ENCODE measurements around the gene GOLGB1.
"Not testable (repeated sequence)": the region's sequence is repeated elsewhere in the genome, so short reads cannot be mapped to it uniquely, and the experiment has no call there.

The GOLGB1 gene

GRCh38 chr3:121739902-121740301 lies 9.6 kb downstream of the GOLGB1 start:
- no peak for DNase-seq

DNA sequence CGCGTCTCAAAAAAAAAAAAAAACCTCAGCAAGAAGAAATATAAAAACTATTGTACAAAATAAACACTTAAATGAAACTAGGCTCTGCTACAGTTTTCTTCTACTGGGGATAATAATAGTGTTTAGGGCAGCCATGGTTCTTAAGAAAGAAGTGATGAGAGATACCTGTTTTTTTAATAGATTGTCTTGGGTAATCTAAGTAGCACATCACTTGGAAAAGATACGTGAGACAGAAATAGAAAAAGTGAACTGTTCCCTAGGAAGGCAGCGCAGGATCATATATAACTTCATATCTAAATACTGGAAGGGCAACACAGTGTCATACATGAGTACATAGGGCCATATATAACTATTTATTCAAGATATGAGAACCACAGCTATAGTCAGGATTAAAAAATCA lies 11.9 kb downstream of the GOLGB1 start:
- no peak for DNase-seq

GRCh38 chr3:121736112-121736511 lies 13.4 kb downstream of the GOLGB1 start:
- no peak for DNase-seq

DNA sequence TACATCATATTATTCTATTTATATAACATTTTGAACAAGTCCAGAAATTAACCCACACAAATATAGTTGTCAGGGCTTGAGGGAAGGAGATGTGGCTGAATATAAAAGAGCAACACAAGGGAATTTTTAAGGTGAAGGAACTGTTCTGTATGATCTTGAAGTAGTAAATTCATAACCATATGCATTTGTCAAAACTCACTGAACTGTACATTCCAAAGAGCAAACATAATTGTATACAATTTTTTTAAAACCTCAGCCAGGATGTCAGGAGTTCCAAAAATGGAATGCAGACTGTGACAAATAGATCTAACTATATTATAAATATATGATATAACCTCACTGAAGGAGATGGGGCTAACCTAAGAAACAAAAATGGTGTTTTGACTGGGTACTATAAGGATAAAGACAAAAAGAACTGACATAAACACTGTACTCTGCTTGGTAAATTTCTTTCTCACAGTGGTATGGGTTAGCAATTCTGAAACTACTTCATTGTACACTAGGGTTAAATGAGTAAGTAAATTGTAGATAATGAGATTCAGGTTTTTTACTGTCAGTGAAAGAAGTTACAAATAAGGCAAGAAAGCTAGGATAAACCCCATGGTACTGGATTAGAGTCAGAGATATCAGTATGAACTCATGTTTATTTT lies 14.4 kb downstream of the GOLGB1 start:
- no peak for DNase-seq

GRCh38 chr3:121730940-121731687 lies 18.4 kb downstream of the GOLGB1 start:
- DNase-seq: no peak

- DNase-seq: no peak
These were observed 25.4 kb downstream of the GOLGB1 start for GRCh38 chr3:121724130-121724529.

- DNase-seq: no peak
These were observed 26.1 kb downstream of the GOLGB1 start for GRCh38 chr3:121723485-121723884.

DNA sequence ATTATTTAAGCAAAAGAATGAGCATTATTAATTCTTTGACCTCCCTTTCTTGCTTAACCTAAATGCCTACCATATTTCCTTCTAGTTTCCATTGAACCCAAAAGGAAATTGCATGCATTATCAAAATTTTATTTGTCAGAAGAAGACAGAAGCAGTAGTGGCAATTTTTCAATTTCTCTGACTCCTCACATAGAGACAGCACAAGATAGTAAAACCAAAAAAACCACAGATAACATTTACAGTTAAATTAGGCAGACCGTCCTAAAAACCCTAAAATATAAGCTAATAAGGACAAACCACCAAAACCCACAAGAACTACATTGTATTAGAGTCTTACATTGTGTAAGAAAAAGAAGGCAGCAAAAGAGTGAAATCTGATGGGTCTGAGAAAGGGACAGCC lies 27.1 kb downstream of the GOLGB1 start:
- no peak for DNase-seq

DNA sequence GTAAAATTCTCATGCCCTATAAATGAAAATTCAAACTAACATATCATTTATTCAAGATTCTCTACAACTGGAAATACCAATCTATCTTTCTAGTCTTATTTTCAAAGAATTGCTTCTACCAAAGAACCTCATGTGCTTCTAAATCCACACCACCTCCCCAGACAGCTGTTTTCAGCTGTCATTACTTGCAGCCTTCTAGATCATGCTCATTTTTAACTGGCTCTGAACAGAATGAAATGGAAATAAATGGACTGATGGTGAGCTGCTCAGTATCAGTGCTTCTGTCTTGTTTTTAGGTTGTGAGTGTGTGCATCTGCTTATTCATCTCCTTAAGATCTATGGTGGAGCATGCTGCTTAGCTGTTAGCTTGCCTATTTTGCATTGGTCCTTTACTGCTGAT lies 29.4 kb downstream of the GOLGB1 start:
- DNase-seq: no peak

- no peak for DNase-seq
These were observed 30.1 kb downstream of the GOLGB1 start for GRCh38 chr3:121719423-121719822.

DNA sequence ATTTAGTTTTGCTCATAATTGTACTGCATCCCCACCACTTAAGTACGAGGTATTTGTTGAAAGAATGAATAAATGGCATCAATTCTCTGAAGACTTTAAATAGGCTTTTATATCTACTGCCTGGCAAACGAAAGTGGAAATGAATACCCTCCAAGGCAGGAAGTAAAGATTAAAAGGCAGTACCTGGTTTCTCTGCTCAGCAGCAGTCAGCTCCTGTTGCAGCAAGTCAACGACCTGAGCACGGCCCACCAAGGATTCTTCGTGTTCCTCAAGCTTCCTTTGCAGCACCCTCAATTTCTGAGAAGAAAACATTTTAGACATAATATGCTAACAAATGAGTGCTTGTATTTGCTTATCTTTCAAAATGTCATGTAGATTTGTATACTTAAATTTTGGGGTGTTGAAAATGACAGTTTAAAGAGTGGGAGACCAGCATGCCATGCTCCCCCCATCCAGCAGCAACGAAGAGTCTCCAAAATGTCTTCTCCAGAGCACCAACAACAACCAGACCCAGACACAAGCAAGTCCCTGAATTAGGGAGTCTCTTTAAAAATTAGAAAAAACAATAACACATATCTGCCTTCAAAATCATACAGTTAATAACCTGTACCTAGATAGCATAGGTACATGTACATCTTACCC lies 31.2 kb downstream of the GOLGB1 start:
- DNase-seq: no peak

DNA sequence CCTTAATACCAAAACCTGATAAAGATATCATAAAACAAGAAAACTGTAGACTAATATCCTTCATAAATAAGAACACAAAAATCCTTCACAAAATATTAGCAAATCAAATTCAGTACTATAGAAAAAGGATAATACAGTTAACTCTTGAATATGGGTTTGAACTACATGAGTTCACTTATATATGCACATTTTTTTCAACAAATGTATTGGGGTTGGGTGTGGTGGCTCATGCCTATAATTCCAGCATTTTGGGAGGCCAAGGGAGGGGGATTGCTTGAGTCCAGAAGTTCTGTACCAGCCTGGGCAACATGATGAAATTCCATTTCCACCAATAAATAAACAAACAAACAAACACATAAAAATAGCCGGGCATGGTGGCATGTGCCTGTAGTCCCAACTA lies 39.2 kb downstream of the GOLGB1 start:
- no peak for DNase-seq

GRCh38 chr3:121707531-121708273 lies 41.8 kb downstream of the GOLGB1 start:
- no peak for DNase-seq

- DNase-seq: no peak
These were observed 44.0 kb downstream of the GOLGB1 start for GRCh38 chr3:121705541-121705940.

- DNase-seq: no peak
These were observed 45.6 kb downstream of the GOLGB1 start for GRCh38 chr3:121703973-121704372.

GRCh38 chr3:121698901-121699300 lies 50.6 kb downstream of the GOLGB1 start:
- DNase-seq: no peak

GRCh38 chr3:121698476-121698875 lies 51.1 kb downstream of the GOLGB1 start:
- no peak for DNase-seq

- no peak for DNase-seq
These were observed 53.4 kb downstream of the GOLGB1 start for GRCh38 chr3:121696186-121696585.

DNA sequence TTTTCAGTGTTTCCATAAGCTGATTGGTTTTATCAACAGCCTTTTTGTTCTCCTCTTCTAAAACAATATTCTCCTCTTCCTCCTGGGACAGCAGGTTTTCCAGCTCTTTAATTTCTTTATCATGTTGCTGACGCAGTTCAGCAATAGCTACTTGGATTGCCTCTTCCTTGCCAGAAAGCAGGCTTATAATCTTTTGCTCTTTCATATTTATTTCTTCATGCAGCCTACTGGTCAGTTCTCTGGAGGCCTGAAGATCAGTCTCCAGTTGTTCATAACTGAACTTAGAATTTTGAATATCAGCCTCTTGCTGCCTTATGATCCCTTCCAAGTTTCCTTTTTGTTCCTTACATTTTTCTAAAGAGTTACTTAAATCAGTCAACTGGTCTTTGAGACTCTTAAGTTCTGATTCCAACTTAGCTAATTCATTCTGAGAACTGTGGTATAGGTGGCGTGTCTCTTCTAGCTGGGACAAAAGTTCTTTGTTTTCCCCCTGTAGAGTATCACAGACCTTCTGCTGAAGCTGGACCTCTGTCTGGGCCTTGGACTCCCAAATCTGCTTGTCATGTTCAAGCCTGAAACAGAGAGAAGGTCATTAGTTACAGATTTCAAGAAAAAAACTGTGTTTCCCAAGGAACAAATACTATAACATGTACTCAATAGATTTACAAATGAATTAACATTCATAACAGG lies 57.4 kb downstream of the GOLGB1 start:
- no peak for DNase-seq

DNA sequence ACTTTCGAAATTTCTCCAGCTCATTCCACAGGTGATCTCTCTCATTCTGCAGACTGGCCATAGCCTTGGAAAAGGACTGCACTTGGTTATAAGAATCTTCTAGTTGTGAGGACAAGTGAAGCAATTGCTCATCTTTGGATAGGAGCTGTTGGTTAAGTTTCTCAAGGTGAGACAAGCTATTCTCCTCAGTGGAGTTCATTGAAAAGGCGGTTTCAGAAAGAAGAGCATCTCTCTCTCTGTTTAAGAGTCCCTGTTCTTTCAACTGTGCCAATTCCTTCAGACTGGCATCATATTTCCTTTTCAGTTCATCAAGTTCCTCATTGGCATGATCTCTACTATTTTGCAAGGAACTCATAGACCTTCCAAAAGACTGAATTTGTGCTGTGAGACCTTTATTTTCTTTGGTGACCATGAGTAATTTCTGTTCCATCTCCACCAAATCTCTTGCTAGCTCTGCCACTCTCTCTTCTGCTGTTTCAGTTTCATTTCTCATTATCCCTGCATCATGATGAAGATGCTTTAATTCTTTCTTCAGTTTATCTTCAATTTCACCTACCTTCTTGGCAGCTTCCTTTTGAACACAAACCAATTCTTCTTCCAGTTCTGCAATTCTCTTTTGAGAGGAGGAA lies 58.6 kb downstream of the GOLGB1 start:
- DNase-seq: no peak

DNA sequence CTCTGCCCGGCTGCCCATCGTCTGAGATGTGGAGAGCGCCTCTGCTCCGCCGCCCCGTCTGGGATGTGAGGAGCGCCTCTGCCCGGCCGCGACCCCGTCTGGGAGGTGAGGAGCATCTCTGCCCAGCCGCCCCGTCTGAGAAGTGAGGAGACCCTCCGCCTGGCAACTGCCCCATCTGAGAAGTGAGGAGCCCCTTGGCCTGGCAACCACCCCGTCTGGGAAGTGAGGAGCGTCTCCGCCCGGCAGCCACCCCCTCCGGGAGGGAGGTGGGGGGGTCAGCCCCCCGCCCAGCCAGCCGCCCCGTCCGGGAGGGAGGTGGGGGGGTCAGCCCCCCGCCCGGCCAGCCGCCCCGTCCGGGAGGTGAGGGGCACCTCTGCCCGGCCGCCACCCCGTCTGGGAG lies 60.8 kb downstream of the GOLGB1 start:
- DNase-seq: not testable (repeated sequence)

DNA sequence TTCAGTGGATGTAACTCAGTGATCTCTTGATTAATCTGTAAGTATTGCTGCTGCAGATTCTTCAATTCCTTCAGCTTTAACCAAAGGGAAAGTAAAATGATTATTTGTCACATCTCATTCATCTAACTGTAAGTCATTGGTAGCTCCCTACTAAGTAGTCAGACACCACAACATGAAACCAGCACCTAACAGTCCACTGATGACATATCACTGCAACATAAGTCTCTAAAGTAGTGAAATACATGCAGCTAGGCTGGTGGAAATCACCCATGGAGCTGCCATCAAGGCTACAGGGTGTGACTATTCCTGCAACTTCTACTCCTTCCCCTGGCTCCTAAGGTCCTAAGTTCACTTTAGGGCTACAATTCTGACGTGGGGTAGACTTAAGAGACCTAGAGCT lies 67.7 kb downstream of the GOLGB1 start:
- no peak for DNase-seq

Measured in NCI-H1092 treated with DMSO at 0.1 percent for 48 hours (cell line).